NT2/D1 (cell line): ENCODE measurements around the gene NT5DC2.

Experiments
- YY1 ChIP-seq: IDR thresholded peaks from 2 replicates; pipeline ENCODE4 v1.6.1; 2011; ENCODE audit not compliant: insufficient read length, insufficient read depth
- ZNF274 ChIP-seq: IDR thresholded peaks from 2 replicates; pipeline ENCODE4 v1.6.1; 2011; ENCODE audit warnings: mild to moderate bottlenecking, low read depth, low read length

DNA sequence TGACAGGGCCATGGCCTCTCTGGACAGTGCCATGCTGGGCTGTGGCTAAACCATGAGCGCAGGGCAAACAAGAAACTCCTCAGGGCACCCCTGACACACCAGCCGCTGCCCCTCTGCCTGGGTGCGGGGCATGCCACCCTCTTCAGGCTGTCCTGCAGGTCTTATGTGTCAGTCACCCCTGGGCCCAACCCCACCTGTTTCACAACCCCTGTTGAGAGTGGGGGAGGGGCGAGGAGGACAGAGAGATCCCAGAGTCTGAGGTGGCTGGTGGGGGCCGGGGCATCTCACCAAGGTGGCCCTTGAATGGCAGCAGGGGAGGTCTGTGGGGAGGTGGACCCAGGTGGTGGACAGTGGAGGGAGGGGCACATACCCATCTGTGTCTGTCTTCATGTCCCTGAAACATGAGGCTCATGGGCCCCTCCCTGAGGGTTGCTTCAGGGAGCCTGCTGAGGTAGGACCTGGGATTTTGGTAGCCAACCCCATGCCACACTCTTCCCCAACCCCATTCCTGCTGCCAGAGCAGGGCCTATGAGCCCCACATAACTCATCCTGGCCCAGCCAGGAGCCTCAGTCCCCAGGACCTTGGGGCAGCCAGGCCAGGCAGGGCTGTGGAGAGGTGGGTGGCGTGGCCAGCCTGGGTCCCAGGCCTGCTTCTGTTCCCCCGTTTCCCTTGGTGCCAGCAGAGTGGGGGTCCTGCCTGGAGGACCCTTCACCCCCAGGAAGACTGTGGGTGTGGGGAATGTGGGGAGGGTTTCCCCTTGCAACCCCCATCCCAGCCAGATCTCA lies 40.2 kb downstream of the NT5DC2 start:
- TF ChIP-seq ZNF274 (no peak), YY1 (no peak)
